ENCODE results near the gene PGBD5.

Gene PGBD5

GRCh38 chr1:230277201-230278025 lies 148.7 kb downstream of the PGBD5 start:
- DNase-seq: no peak

GRCh38 chr1:230276401-230276800 lies 149.7 kb downstream of the PGBD5 start:
- no peak for DNase-seq

GRCh38 chr1:230274254-230274653 lies 151.9 kb downstream of the PGBD5 start:
- no peak for DNase-seq

GRCh38 chr1:230273141-230273710 lies 152.9 kb downstream of the PGBD5 start:
- DNase-seq: no peak

GRCh38 chr1:230272557-230272956 lies 153.6 kb downstream of the PGBD5 start:
- no peak for DNase-seq

- DNase-seq: no peak
Observed at GRCh38 chr1:230271300-230272035, 154.7 kb downstream of the PGBD5 start.

GRCh38 chr1:230270559-230271281 lies 155.4 kb downstream of the PGBD5 start:
- no peak for DNase-seq

- no peak for DNase-seq
Observed at GRCh38 chr1:230270185-230270558, 156.0 kb downstream of the PGBD5 start.

GRCh38 chr1:230268371-230269170 lies 157.6 kb downstream of the PGBD5 start:
- DNase-seq: no peak

- no peak for DNase-seq
Observed at GRCh38 chr1:230267338-230268065, 158.6 kb downstream of the PGBD5 start.

- DNase-seq: no peak
Observed at GRCh38 chr1:230266456-230266855, 159.7 kb downstream of the PGBD5 start.

- DNase-seq: no peak
Observed at GRCh38 chr1:230265200-230266115, 160.7 kb downstream of the PGBD5 start.

Data from NK-92 treated with Interleukin-12 subunit alpha and Interleukin-12 subunit beta, amount 100 ng/mL, for 24 hours (cell line).